ENCODE data around the gene LGALS3BP.
"Not testable (repeated sequence)": the region's sequence is repeated elsewhere in the genome, so short reads cannot be mapped to it uniquely, and the experiment has no call there.

LGALS3BP gene

GRCh38 chr17:78979780-78980623, at the start of gene LGALS3BP:
Gene LGALS3BP (minus strand): TSS chr17:78979923. CDS start chr17:78977191, 2,732 bp downstream.
- DNase-seq, result peak; percentile 64

GRCh38 chr17:79028496-79029326, 49.0 kb upstream of the LGALS3BP start:
- DNase-seq, result no peak

DNA sequence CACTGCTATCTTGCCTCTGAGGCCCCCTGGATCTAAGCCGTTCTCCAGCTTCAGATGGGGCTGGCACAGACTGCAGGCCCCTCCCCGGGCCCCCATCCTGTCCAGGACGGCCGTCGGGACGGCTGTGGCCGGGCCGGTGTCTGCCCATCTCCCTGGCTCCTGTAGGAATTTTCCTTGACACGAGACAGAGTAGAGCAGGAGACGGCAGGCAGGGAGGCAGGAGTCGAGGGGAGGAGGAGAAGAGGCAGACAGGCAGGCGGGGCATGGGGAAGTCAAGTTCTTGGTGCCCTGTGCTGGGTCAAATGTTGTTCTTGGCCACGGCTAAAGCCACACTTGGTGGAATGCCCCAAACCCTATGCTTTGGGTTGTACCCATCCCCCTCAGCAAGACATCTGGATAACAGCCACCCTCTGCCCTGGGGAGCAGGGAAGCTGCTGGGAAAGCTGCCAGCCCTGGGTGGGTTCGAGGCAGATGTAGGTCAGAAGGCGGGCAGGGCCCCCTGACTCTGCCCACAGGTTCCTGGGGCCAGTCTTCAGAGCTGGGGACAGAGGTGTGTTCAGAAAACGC, 48.3 kb upstream of the LGALS3BP start:
- peak; percentile 76 for DNase-seq

GRCh38 chr17:79027274-79027924, 47.7 kb upstream of the LGALS3BP start:
- DNase-seq, result peak; percentile 35

GRCh38 chr17:79026376-79027273, 46.9 kb upstream of the LGALS3BP start:
- DNase-seq, result peak; percentile 35

DNA sequence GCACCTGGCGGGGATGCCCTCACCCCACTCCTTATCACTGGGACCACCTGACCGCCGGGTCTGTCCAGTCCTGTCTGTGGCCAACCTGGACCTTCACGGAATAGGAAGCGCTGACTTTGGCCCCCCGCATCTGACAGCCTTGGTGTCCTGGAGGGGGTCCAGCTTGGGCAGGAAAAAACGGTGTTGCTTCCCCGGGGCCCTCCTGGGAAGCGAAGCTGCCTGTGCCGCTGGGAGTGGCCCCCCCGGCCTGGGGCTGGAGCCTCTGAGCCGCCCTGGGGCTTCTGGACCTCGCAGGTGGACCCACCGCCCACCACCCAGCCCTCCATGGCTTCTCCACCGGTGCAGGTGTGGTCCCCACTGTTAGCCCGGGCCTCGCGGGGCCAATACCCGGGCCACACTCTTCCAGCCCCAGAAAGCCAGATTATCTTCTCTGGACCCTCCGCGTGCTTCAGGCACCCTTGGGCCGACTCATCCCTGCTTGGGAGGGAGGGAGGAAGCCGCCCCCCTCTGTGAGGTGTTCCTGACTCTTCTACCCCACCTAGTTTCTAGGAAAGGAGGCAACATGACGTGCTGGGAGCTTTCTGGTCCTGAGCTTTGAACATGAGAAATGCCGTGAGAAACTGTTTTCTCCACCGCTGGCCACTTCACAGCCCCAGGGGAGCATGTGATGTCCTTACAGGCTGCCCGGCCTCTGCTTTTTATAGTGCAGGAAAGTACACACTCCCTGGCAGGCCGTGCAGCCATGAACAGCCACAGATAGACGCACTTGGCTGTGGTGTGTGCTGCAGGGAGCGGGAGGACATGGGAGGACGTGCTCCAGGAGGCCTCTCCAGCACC, 45.4 kb upstream of the LGALS3BP start:
- peak; percentile 46 for DNase-seq

GRCh38 chr17:79023886-79024771, 44.4 kb upstream of the LGALS3BP start, which contains the start of gene C1QTNF1:
Gene C1QTNF1 (plus strand): TSS chr17:79024169. CDS start chr17:79043969, 19,800 bp downstream.
- peak; percentile 77 for DNase-seq

GRCh38 chr17:79023180-79023705, 43.5 kb upstream of the LGALS3BP start:
- DNase-seq, result peak; percentile 13

DNA sequence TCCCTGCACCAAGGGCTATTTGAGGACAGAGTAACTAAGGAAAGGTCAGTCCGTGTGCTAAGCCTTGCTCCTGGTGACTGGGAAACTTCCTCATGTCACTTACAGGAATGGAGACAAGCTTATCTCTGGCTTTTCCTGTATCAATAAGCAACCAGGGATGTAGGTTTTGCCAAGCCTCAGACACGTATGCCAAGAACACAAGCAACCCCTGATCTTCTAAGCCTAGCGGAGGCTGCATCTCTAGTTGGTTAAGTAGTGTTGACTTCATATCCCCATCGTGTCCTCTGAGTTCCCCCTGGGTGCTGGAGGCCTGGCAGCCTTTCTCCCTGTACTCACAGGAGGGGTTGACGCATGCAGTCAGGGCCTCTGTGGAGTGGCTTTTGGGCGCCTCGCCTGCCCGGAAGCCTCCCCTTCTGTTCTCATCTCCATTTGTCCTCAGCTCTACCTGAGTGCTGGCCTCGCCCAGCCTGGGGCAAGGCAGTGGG, 42.8 kb upstream of the LGALS3BP start:
- peak; percentile 12 for DNase-seq

DNA sequence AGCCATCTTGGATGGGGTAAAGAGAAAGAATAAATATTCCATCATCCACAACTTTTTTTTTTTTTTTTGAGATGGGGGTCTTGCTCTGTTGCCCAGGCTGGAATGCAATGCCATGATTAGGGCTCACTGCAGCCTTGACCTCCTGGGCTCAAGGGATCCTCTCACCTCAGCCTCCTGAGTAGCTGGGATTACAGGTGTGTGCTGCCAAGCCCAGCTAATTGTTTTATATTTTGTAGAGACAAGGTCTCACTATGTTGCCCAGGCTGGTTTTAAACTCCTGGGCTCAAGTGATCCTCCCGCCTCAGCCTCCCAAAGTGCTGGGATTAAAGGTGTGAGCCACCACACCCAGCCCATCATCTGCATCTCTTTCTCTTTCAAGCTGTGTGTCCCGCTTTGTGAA, 42.2 kb upstream of the LGALS3BP start:
- DNase-seq, result not testable (repeated sequence)

GRCh38 chr17:79020631-79021301, 41.0 kb upstream of the LGALS3BP start:
- DNase-seq, result peak; percentile 11

DNA sequence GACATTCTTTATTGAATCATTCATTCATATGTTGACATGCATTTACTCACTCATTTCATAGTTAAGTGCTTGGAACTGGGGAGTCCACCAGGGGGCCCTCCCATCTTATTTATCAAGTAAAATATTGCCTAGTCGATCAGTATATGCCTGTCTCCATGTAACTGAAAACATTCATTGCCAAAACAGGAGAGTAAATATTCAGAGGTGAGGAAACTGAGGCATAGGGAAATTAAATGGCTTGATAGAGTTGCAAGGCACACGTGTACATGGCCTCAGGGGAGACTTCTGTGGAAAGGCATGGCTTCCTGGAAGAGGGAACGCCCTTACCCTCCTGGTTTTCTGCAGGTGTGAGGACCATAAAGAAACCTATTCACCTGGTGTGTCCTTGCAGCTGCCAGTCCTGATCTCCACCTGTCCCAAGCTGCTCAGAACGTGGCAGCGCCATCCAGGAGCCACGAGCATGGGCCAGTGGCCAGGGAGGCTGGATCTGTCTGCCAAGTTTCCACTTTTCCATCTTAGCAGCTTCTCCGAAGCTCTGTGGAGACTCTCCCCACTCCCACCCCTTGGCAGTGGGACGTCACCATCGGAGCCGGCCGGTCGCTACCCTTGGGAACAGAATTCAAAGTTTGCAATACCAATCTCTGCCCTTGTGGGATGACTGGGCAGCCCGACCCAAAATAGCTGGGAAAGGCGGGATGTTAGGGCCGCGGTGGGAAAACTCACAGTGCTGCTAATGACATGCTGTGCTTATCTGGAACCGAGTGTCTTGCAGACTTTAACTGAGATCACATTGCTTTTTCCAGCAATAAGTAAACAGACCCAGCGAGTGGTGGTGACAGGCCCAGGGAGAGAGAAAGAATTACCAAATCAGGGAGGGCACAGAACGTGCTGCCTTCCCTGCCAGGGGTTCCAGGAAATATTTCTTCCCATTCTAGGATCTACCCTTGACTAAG, 40.2 kb upstream of the LGALS3BP start:
- peak; percentile 83 for DNase-seq

DNA sequence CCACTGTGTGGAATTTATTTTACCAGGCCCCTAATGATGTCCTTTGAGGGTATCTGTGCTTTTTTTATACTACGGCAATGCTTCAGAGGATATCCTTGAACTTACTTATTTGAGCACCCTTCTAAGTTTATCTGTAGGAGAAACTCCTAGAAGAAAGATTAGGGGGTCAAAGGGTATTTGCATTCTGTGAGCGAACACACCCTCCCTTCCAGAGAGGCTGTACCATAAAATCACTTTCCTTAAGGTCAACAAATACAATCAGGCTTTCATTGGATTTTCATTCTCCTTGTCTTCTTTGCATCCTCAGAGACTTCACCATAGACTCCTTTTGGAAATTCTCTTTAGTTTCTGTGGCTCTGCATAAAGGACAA, 39.5 kb upstream of the LGALS3BP start:
- no peak for DNase-seq

DNA sequence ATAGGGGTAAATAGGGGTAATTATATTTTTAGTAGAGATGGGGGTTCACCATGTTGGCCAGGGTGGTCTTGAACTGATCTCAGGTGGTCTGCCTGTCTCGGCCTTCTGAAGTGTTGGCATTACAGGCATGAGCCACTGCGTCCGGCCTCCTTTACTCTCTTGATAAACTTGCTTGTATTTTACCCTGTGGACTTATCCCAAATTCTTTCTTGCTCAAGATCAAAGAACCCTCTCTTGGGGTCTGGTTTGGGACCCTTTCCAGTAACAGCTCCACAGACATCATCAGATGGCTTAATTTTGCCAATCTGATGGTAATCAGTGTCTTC, 38.6 kb upstream of the LGALS3BP start:
- no peak for DNase-seq

- peak; percentile 38 for DNase-seq
Measured at GRCh38 chr17:79017546-79018369, 38.0 kb upstream of the LGALS3BP start.

- no peak for DNase-seq
Measured at GRCh38 chr17:79014158-79014758, 34.5 kb upstream of the LGALS3BP start.
